ENCODE results near the gene HSP90AB1.

HSP90AB1 gene

GRCh38 chr6:44269178-44269920, 22.4 kb downstream of the HSP90AB1 start:
- no peak for DNase-seq (ENCODE audit: low spot score)

GRCh38 chr6:44269921-44270525, 23.1 kb downstream of the HSP90AB1 start, which contains the start of gene TMEM151B:
Gene TMEM151B (plus strand): TSS chr6:44270450. CDS start chr6:44270743, 293 bp downstream.
- no peak for DNase-seq (ENCODE audit: low spot score)

- DNase-seq (ENCODE audit: low spot score), result no peak
Observed at GRCh38 chr6:44270526-44271405, 23.9 kb downstream of the HSP90AB1 start.

- no peak for DNase-seq (ENCODE audit: low spot score)
Observed at GRCh38 chr6:44271406-44271723, 24.5 kb downstream of the HSP90AB1 start.

GRCh38 chr6:44271914-44272313, 25.0 kb downstream of the HSP90AB1 start:
- DNase-seq (ENCODE audit: low spot score), result no peak

- DNase-seq (ENCODE audit: low spot score), result no peak
Observed at GRCh38 chr6:44272529-44272928, 25.6 kb downstream of the HSP90AB1 start.

GRCh38 chr6:44272999-44273566, 26.2 kb downstream of the HSP90AB1 start:
- DNase-seq (ENCODE audit: low spot score), result no peak

GRCh38 chr6:44273617-44274016, 26.7 kb downstream of the HSP90AB1 start:
- no peak for DNase-seq (ENCODE audit: low spot score)

GRCh38 chr6:44275271-44275748, 28.4 kb downstream of the HSP90AB1 start:
- no peak for DNase-seq (ENCODE audit: low spot score)

- no peak for DNase-seq (ENCODE audit: low spot score)
Observed at GRCh38 chr6:44275749-44276648, 29.1 kb downstream of the HSP90AB1 start.

- DNase-seq (ENCODE audit: low spot score), result no peak
Observed at GRCh38 chr6:44276667-44277640, 30.1 kb downstream of the HSP90AB1 start.

- DNase-seq (ENCODE audit: low spot score), result no peak
Observed at GRCh38 chr6:44277763-44278162, 30.9 kb downstream of the HSP90AB1 start.

- DNase-seq (ENCODE audit: low spot score), result no peak
Observed at GRCh38 chr6:44278315-44278714, 31.4 kb downstream of the HSP90AB1 start.

GRCh38 chr6:44278774-44279697, 32.1 kb downstream of the HSP90AB1 start:
- DNase-seq (ENCODE audit: low spot score), result no peak

- DNase-seq (ENCODE audit: low spot score), result no peak
Observed at GRCh38 chr6:44284121-44284520, 37.2 kb downstream of the HSP90AB1 start.

GRCh38 chr6:44284867-44285266, 38.0 kb downstream of the HSP90AB1 start:
- DNase-seq (ENCODE audit: low spot score), result no peak

- DNase-seq (ENCODE audit: low spot score), result no peak
Observed at GRCh38 chr6:44285552-44286284, 38.8 kb downstream of the HSP90AB1 start.

GRCh38 chr6:44286285-44286565, 39.3 kb downstream of the HSP90AB1 start:
- DNase-seq (ENCODE audit: low spot score), result no peak

GRCh38 chr6:44286747-44287146, 39.8 kb downstream of the HSP90AB1 start:
- no peak for DNase-seq (ENCODE audit: low spot score)

All from HuH-7 (cell line).